ENCODE measurements around the gene PLCXD3.

Gene PLCXD3

DNA sequence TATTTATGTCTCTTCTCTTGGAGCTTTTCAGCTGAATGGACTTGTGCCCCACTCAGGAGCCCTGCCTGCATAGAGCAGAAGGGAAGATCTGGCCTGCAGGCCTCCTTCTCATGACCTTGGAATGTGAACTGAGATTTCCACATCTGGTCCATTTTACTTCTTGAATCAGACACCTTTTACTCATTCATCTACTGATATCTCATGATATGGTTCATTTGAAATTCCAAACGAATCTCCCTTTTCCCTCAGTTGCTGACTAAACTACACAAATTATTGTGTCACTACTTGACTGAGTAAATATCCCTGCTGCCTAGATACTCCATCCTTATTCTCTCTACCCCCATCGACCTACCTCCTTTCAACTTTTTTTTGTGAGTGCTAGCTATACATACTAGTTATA, 138.7 kb downstream of the PLCXD3 start (continued):
- TF ChIP-seq, protein P1, sequence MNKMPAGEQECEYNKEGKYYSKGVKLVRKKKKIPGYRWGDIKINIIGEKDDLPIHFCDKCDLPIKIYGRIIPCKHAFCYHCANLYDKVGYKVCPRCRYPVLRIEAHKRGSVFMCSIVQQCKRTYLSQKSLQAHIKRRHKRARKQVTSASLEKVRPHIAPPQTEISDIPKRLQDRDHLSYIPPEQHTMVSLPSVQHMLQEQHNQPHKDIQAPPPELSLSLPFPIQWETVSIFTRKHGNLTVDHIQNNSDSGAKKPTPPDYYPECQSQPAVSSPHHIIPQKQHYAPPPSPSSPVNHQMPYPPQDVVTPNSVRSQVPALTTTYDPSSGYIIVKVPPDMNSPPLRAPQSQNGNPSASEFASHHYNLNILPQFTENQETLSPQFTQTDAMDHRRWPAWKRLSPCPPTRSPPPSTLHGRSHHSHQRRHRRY (tag by site-specific recombination; IDR thresholded peaks at IDR 0.05): no peak

DNA sequence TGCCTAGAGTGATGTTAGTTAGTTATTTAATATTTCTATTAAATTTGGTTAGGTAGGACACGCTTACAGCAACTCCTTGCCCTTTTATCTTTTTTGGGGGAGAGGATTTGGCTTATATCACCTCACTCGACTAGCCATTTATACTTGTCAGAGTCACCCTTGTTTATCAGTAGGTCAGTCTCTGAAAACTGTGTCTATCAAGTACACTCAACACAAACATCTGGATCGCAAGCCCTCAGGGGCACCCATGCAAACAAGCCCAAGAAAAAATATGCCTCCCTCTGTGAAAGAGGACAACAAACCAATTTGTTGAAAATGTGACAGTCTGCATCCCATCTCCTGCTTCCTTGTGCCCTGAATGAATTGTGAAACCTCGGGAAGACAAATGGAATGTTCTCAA, 139.9 kb downstream of the PLCXD3 start:
- Histone ChIP-seq H3K4me3 (ENCODE audit: low read depth, low read length) (no peak overlapping the region), H3K9me3 (ENCODE audit: control insufficient read depth, insufficient read depth, low read depth, low read length) (no peaks in the 10 kb centered on the region), H3K4me1 (ENCODE audit: control insufficient read depth, insufficient read depth, low read length) (no peaks in the 10 kb centered on the region), H3K36me3 (ENCODE audit: control insufficient read depth in 2 of 2, insufficient read depth in 1 of 2, low read length in 2 of 2) (no peaks in the 10 kb centered on the region), H3K27ac (ENCODE audit: extremely low read depth, low read depth, low read length) (no peak overlapping the region)
- POLR2A ChIA-PET: no interaction called here
- CTCF ChIA-PET: interaction anchor here (1.2 kb wide), 1 partner anchor 466 kb away, joined by 3 read pairs; no protein-coding TSS in a partner anchor
- TF ChIP-seq, protein P2, sequence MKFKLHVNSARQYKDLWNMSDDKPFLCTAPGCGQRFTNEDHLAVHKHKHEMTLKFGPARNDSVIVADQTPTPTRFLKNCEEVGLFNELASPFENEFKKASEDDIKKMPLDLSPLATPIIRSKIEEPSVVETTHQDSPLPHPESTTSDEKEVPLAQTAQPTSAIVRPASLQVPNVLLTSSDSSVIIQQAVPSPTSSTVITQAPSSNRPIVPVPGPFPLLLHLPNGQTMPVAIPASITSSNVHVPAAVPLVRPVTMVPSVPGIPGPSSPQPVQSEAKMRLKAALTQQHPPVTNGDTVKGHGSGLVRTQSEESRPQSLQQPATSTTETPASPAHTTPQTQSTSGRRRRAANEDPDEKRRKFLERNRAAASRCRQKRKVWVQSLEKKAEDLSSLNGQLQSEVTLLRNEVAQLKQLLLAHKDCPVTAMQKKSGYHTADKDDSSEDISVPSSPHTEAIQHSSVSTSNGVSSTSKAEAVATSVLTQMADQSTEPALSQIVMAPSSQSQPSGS (tag by site-specific recombination; IDR thresholded peaks at IDR 0.05; ENCODE audit: low read depth): no peak
- TF ChIP-seq RBAK (tag by site-specific recombination; IDR thresholded peaks at IDR 0.05): no peak
- TF ChIP-seq, protein P3, sequence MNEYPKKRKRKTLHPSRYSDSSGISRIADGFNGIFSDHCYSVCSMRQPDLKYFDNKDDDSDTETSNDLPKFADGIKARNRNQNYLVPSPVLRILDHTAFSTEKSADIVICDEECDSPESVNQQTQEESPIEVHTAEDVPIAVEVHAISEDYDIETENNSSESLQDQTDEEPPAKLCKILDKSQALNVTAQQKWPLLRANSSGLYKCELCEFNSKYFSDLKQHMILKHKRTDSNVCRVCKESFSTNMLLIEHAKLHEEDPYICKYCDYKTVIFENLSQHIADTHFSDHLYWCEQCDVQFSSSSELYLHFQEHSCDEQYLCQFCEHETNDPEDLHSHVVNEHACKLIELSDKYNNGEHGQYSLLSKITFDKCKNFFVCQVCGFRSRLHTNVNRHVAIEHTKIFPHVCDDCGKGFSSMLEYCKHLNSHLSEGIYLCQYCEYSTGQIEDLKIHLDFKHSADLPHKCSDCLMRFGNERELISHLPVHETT (tag by site-specific recombination; IDR thresholded peaks at IDR 0.05): no peak
- TF ChIP-seq, protein P4, sequence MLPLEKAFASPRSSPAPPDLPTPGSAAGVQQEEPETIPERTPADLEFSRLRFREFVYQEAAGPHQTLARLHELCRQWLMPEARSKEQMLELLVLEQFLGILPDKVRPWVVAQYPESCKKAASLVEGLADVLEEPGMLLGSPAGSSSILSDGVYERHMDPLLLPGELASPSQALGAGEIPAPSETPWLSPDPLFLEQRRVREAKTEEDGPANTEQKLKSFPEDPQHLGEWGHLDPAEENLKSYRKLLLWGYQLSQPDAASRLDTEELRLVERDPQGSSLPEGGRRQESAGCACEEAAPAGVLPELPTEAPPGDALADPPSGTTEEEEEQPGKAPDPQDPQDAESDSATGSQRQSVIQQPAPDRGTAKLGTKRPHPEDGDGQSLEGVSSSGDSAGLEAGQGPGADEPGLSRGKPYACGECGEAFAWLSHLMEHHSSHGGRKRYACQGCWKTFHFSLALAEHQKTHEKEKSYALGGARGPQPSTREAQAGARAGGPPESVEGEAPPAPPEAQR (tag by site-specific recombination; IDR thresholded peaks at IDR 0.05): no peak
- no peak for TF ChIP-seq MEIS1 (CRISPR knock-in tag; IDR thresholded peaks at IDR 0.05; ENCODE audit: borderline replicate concordance)
- no peak for TF ChIP-seq KLF7 (tag by site-specific recombination; IDR thresholded peaks at IDR 0.05; ENCODE audit: borderline replicate concordance)
- TF ChIP-seq, protein P5, sequence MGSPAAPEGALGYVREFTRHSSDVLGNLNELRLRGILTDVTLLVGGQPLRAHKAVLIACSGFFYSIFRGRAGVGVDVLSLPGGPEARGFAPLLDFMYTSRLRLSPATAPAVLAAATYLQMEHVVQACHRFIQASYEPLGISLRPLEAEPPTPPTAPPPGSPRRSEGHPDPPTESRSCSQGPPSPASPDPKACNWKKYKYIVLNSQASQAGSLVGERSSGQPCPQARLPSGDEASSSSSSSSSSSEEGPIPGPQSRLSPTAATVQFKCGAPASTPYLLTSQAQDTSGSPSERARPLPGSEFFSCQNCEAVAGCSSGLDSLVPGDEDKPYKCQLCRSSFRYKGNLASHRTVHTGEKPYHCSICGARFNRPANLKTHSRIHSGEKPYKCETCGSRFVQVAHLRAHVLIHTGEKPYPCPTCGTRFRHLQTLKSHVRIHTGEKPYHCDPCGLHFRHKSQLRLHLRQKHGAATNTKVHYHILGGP (tag by site-specific recombination; IDR thresholded peaks at IDR 0.05): no peak
- no peak for TF ChIP-seq ZBTB1 (tag by site-specific recombination; IDR thresholded peaks at IDR 0.05)
- no peak for TF ChIP-seq ZNF114 (tag by site-specific recombination; IDR thresholded peaks at IDR 0.05)
- TF ChIP-seq ZNF274 (IDR thresholded peaks at IDR 0.05; ENCODE audit: low read length): no peak
- TF ChIP-seq ZNF274 (tag by site-specific recombination; IDR thresholded peaks at IDR 0.05; ENCODE audit: borderline replicate concordance): no peak

DNA sequence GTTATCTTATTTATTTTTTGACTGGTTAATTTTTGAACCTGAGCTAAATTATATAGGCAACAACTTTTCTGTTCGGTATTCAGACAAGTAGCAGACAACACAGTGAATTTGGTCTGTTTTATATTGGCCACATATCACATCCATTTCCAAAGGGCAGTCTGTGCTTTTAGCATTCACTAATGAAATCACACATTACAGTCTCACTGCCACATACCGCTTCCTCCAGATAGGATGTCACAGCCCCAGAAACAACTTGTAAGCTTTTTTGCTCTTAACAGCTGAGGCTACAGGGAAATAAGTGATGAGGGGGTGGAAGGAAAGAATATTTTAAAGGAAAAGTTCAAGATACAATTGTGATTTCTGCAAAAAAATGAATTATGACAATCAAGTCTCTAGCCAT, 140.6 kb downstream of the PLCXD3 start:
- ChIA-PET CTCF (interaction anchor here (1.2 kb wide), 1 partner anchor 465 kb away, joined by 3 read pairs; no protein-coding TSS in a partner anchor), POLR2A (no interaction called here)
- H3K4me1 ChIP-seq (ENCODE audit: control insufficient read depth, insufficient read depth, low read length): no peaks in the 10 kb centered on the region
- H3K4me3 ChIP-seq (ENCODE audit: low read depth, low read length): no peak overlapping the region
- H3K36me3 ChIP-seq (ENCODE audit: control insufficient read depth in 2 of 2, insufficient read depth in 1 of 2, low read length in 2 of 2): no peaks in the 10 kb centered on the region
- H3K27ac ChIP-seq (ENCODE audit: extremely low read depth, low read depth, low read length): no peak overlapping the region
- no peaks in the 10 kb centered on the region for H3K9me3 ChIP-seq (ENCODE audit: control insufficient read depth, insufficient read depth, low read depth, low read length)
- no peak for TF ChIP-seq HOXD13 (CRISPR knock-in tag; IDR thresholded peaks at IDR 0.05; ENCODE audit: borderline replicate concordance)
- no peak for TF ChIP-seq ZNF214 (tag by site-specific recombination; IDR thresholded peaks at IDR 0.05; ENCODE audit: borderline replicate concordance)
- TF ChIP-seq ZNF138 (tag by site-specific recombination; IDR thresholded peaks at IDR 0.05; ENCODE audit: borderline replicate concordance): no peak
- TF ChIP-seq, protein P6, sequence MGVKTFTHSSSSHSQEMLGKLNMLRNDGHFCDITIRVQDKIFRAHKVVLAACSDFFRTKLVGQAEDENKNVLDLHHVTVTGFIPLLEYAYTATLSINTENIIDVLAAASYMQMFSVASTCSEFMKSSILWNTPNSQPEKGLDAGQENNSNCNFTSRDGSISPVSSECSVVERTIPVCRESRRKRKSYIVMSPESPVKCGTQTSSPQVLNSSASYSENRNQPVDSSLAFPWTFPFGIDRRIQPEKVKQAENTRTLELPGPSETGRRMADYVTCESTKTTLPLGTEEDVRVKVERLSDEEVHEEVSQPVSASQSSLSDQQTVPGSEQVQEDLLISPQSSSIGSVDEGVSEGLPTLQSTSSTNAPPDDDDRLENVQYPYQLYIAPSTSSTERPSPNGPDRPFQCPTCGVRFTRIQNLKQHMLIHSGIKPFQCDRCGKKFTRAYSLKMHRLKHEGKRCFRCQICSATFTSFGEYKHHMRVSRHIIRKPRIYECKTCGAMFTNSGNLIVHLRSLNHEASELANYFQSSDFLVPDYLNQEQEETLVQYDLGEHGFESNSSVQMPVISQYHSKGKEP (tag by site-specific recombination; IDR thresholded peaks at IDR 0.05): no peak
- no peak for TF ChIP-seq ZNF776 (tag by site-specific recombination; IDR thresholded peaks at IDR 0.05; ENCODE audit: borderline replicate concordance)
- no peak for TF ChIP-seq ZNF423 (tag by site-specific recombination; IDR thresholded peaks at IDR 0.05)
- TF ChIP-seq ZNF549 (tag by site-specific recombination; IDR thresholded peaks at IDR 0.05): no peak
- TF ChIP-seq, protein P7, sequence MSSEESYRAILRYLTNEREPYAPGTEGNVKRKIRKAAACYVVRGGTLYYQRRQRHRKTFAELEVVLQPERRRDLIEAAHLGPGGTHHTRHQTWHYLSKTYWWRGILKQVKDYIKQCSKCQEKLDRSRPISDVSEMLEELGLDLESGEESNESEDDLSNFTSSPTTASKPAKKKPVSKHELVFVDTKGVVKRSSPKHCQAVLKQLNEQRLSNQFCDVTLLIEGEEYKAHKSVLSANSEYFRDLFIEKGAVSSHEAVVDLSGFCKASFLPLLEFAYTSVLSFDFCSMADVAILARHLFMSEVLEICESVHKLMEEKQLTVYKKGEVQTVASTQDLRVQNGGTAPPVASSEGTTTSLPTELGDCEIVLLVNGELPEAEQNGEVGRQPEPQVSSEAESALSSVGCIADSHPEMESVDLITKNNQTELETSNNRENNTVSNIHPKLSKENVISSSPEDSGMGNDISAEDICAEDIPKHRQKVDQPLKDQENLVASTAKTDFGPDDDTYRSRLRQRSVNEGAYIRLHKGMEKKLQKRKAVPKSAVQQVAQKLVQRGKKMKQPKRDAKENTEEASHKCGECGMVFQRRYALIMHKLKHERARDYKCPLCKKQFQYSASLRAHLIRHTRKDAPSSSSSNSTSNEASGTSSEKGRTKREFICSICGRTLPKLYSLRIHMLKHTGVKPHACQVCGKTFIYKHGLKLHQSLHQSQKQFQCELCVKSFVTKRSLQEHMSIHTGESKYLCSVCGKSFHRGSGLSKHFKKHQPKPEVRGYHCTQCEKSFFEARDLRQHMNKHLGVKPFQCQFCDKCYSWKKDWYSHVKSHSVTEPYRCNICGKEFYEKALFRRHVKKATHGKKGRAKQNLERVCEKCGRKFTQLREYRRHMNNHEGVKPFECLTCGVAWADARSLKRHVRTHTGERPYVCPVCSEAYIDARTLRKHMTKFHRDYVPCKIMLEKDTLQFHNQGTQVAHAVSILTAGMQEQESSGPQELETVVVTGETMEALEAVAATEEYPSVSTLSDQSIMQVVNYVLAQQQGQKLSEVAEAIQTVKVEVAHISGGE (tag by site-specific recombination; conservative IDR thresholded peaks at IDR 0.05; ENCODE audit: low read depth): no peak
- TF ChIP-seq ZNF341 (tag by site-specific recombination; IDR thresholded peaks at IDR 0.05; ENCODE audit: low read depth): no peak
- no peak for TF ChIP-seq ZNF133 (tag by site-specific recombination; IDR thresholded peaks at IDR 0.05)

Measured in HEK293 (cell line).